Choroid plexus epithelial cell (primary cell): ENCODE results near the gene TNIP1.
A peak's percentile ranks its signal among the peaks of the same experiment; 100 is the strongest.

ENCODE experiments used
- DNase-seq: peaks from one replicate; pipeline ENCODE4 v3.0.0-alpha.2; 2010; ENCODE audit warnings: low read depth
- H3K4me3 ChIP-seq: 2 replicates; pipeline ENCODE4 v1.5.1; 2011; ENCODE audit warnings: low read depth, mild to moderate bottlenecking, control low read depth, low read length, moderate library complexity
- CTCF ChIP-seq: conservative IDR thresholded peaks from 2 replicates; pipeline ENCODE4 v1.5.1; 2011; ENCODE audit warnings: low read depth, mild to moderate bottlenecking, control low read depth, inconsistent platforms, low read length, moderate library complexity

TNIP1 gene

GRCh38 chr5:151072630-151073025, 8.2 kb downstream of the TNIP1 start:
- no peak for TF ChIP-seq CTCF
- peak; percentile 78 for DNase-seq

GRCh38 chr5:151071848-151072629, 8.8 kb downstream of the TNIP1 start:
- no peak for TF ChIP-seq CTCF
- no peak for DNase-seq
- no peak overlapping the region for H3K4me3 ChIP-seq

More at GRCh38 chr5:151072630-151073025, 8.2 kb downstream of the TNIP1 start:
- no peak overlapping the region for H3K4me3 ChIP-seq

GRCh38 chr5:151071021-151071420, 9.8 kb downstream of the TNIP1 start:
- no peak for TF ChIP-seq CTCF
- DNase-seq, result no peak
- no peak overlapping the region for H3K4me3 ChIP-seq

- no peak overlapping the region for H3K4me3 ChIP-seq
- no peak for DNase-seq
- TF ChIP-seq CTCF, result no peak
These were observed 10.4 kb downstream of the TNIP1 start for GRCh38 chr5:151070449-151070848.

- DNase-seq, result no peak
- no peak overlapping the region for H3K4me3 ChIP-seq
- TF ChIP-seq CTCF, result no peak
These were observed 12.2 kb downstream of the TNIP1 start for GRCh38 chr5:151068433-151069197.

GRCh38 chr5:151067632-151068432, 13.0 kb downstream of the TNIP1 start:
- DNase-seq, result no peak
- H3K4me3 ChIP-seq, result no peak overlapping the region
- no peak for TF ChIP-seq CTCF
